HepG2 (cell line): Measurements from ENCODE around the gene ENDOU. TPM values are rescaled to one million over a fixed set of nuclear protein-coding genes. Genes with fewer than 3 reads are reported as not detected.
A peak's percentile ranks its signal among the peaks of the same experiment; 100 is the strongest.

Source experiments
- CC2D1A ChIP-seq: sonication (generic); formaldehyde crosslinking; IDR thresholded peaks from 2 replicates; pipeline ENCODE4 v1.8.1; 2023; ENCODE audit warnings: mild to moderate bottlenecking, missing genetic modification reagents
- HDAC6 ChIP-seq: fragments of 200-600 bp; sonication (generic); IDR thresholded peaks from 2 replicates; pipeline ENCODE4 v1.7.0; 2017; ENCODE audit warnings: mild to moderate bottlenecking, antibody characterized with exemption, low read length, low read depth
- KDM5B ChIP-seq: sonication (generic); formaldehyde crosslinking; IDR thresholded peaks from 2 replicates; pipeline ENCODE4 v1.4.0; 2020; ENCODE audit warnings: missing genetic modification reagents, mild to moderate bottlenecking, borderline replicate concordance
- NFIC ChIP-seq: IDR thresholded peaks from 2 replicates; pipeline ENCODE4 v1.6.1; 2012; ENCODE audit warnings: mild to moderate bottlenecking, low read length, inconsistent platforms
- NR2C2 ChIP-seq: sonication (generic); formaldehyde crosslinking; IDR thresholded peaks from 2 replicates; pipeline ENCODE4 v1.4.0; 2020; ENCODE audit warnings: missing genetic modification reagents, mild to moderate bottlenecking, moderate library complexity, borderline replicate concordance
- POLR2AphosphoS2 ChIP-seq: IDR thresholded peaks from 2 replicates; pipeline ENCODE4 v1.6.1; 2011; ENCODE audit warnings: low read depth, low read length, improper control_type of control experiment
- POLR2AphosphoS5 ChIP-seq: IDR thresholded peaks from 2 replicates; pipeline ENCODE4 v1.6.1; 2012; ENCODE audit warnings: low read depth, low read length
- PTBP1 ChIP-seq: fragments of 200-400 bp; formaldehyde crosslinking; IDR thresholded peaks from 2 replicates; pipeline ENCODE4 v1.6.1; 2018; ENCODE audit warnings: low read length, low read depth; ENCODE audit not compliant: poor library complexity, severe bottlenecking
- SIN3A ChIP-seq: IDR thresholded peaks from 2 replicates; pipeline ENCODE4 v1.6.1; 2011; ENCODE audit warnings: low read depth, mild to moderate bottlenecking, control low read depth, low read length, borderline replicate concordance
- ZFP41 ChIP-seq: sonication (generic); formaldehyde crosslinking; IDR thresholded peaks from 2 replicates; pipeline ENCODE4 v1.4.0; 2020; ENCODE audit warnings: mild to moderate bottlenecking, missing genetic modification reagents, borderline replicate concordance
- ZNF367 ChIP-seq: sonication (generic); formaldehyde crosslinking; IDR thresholded peaks from 2 replicates; pipeline ENCODE4 v1.4.0; 2020; ENCODE audit warnings: missing genetic modification reagents, borderline replicate concordance
- ZNF629 ChIP-seq: sonication (generic); formaldehyde crosslinking; conservative IDR thresholded peaks from 2 replicates; pipeline ENCODE4 v1.5.0; 2020; ENCODE audit warnings: missing genetic modification reagents
- ZNF746 ChIP-seq: sonication (generic); formaldehyde crosslinking; IDR thresholded peaks from 2 replicates; pipeline ENCODE4 v1.8.0; 2022; ENCODE audit warnings: mild to moderate bottlenecking, missing genetic modification reagents
- ZNF879 ChIP-seq: sonication (generic); formaldehyde crosslinking; IDR thresholded peaks from 2 replicates; pipeline ENCODE4 v1.8.1; 2023; ENCODE audit warnings: missing genetic modification reagents
- polyA plus RNA-seq, 8 experiments: library from polyadenylated mRNA; depleted of rRNA in 3 of 8; stranded (reverse) in 7 of 8; unstranded in 1 of 8; fragments of >200 nt; fragmentation: Illumina TruSeq in 4 of 8; extraction: Trizol in 4 of 8; gene quantifications; 2 replicates each; pipeline versions ENCODE4 v1.2.1 to v1.2.3, GENCODE V29; 2011 to 2016; ENCODE audit warnings: low read depth in 4 of 8, missing spikeins in 1 of 8, mixed read lengths in 1 of 8; ENCODE audit not compliant: insufficient read depth in 1 of 8
- total RNA-seq, 5 experiments: library from RNA; depleted of rRNA; stranded (reverse); fragments of >200 nt; fragmentation: Illumina TruSeq; extraction: Trizol; gene quantifications; 2 replicates each; pipeline ENCODE4 v1.2.3, GENCODE V29; 2016; ENCODE audit warnings: low read depth in 1 of 5
- TF ChIP-seq, protein P1 (sequence below): sonication (generic); formaldehyde crosslinking; IDR thresholded peaks from 2 replicates; pipeline ENCODE4 v1.5.1; 2020; ENCODE audit warnings: mild to moderate bottlenecking, missing genetic modification reagents, moderate library complexity
- TF ChIP-seq, protein P2 (sequence below): sonication (generic); formaldehyde crosslinking; IDR thresholded peaks from 2 replicates; pipeline ENCODE4 v1.4.0; 2020; ENCODE audit warnings: missing genetic modification reagents
- TF ChIP-seq, protein P3 (sequence below): sonication (generic); formaldehyde crosslinking; IDR thresholded peaks from 2 replicates; pipeline ENCODE4 v1.4.0; 2020; ENCODE audit warnings: missing genetic modification reagents
- TF ChIP-seq, protein P4 (sequence below): sonication (generic); formaldehyde crosslinking; IDR thresholded peaks from 2 replicates; pipeline ENCODE4 v1.8.1; 2023; ENCODE audit warnings: mild to moderate bottlenecking, moderate library complexity, missing genetic modification reagents
- TF ChIP-seq, protein P5 (sequence below): IDR thresholded peaks from 2 replicates; pipeline ENCODE4 v1.6.1; 2018; ENCODE audit warnings: missing genetic modification reagents, mild to moderate bottlenecking, missing compliant biosample characterization

The ENDOU gene
- total and polyA plus RNA-seq, 2 of the 13 experiments (the other 11 are each of a cell fraction or from before 2014, with no cell fraction given) = not detected

DNA sequence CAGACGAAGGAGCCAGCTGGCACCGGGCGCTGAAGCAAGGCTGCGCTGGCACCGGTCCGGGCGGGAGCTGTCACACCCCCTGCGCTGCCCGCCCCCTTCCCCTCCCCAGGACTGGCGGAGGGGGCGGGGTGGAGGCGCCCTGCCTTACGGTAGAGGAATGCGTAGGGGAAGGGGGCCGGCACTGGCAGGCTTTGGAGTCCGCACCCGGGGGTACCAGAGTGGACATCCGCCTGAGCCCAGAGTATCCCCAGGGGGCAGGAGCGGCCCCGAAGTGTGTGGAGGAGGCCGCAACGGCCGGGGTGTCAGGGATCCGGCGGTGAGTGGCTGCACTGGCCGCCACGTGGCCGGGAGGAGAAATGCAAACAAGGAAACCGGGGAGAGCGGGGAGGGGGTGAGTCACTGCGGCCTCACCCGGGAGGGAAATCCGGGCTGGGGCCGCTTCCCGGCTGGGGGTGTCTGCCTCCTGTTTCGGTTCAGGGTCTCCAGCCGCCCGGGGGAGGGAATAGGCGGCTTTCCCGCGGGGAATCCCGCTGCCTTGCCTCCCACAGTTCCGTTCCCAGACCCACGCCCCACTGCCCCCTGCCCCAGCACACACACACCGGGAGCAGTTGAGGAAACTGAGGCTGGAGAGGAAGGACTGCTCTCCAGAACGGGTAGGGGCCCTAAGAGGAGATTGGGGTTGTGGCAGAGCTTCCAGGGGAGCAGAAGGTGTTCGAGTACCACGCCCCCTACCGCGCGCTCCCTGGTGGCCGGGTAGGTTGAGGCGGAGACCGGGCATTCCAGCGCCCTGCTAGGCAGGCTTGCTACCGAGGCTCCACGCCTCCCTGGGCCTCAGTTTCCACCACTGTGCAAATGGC lies 33.8 kb upstream of the ENDOU start, which contains the start of gene RAPGEF3 (continued):
- TF ChIP-seq, protein P1, sequence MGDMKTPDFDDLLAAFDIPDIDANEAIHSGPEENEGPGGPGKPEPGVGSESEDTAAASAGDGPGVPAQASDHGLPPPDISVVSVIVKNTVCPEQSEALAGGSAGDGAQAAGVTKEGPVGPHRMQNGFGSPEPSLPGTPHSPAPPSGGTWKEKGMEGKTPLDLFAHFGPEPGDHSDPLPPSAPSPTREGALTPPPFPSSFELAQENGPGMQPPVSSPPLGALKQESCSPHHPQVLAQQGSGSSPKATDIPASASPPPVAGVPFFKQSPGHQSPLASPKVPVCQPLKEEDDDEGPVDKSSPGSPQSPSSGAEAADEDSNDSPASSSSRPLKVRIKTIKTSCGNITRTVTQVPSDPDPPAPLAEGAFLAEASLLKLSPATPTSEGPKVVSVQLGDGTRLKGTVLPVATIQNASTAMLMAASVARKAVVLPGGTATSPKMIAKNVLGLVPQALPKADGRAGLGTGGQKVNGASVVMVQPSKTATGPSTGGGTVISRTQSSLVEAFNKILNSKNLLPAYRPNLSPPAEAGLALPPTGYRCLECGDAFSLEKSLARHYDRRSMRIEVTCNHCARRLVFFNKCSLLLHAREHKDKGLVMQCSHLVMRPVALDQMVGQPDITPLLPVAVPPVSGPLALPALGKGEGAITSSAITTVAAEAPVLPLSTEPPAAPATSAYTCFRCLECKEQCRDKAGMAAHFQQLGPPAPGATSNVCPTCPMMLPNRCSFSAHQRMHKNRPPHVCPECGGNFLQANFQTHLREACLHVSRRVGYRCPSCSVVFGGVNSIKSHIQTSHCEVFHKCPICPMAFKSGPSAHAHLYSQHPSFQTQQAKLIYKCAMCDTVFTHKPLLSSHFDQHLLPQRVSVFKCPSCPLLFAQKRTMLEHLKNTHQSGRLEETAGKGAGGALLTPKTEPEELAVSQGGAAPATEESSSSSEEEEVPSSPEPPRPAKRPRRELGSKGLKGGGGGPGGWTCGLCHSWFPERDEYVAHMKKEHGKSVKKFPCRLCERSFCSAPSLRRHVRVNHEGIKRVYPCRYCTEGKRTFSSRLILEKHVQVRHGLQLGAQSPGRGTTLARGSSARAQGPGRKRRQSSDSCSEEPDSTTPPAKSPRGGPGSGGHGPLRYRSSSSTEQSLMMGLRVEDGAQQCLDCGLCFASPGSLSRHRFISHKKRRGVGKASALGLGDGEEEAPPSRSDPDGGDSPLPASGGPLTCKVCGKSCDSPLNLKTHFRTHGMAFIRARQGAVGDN (CRISPR knock-in tag) = peak; percentile 82
- no peak for TF ChIP-seq HDAC6
- no peak; the same call in 1 of the 2 replicates for TF ChIP-seq ZNF746 (CRISPR knock-in tag)
- no peak for TF ChIP-seq ZNF629
- TF ChIP-seq, protein P2, sequence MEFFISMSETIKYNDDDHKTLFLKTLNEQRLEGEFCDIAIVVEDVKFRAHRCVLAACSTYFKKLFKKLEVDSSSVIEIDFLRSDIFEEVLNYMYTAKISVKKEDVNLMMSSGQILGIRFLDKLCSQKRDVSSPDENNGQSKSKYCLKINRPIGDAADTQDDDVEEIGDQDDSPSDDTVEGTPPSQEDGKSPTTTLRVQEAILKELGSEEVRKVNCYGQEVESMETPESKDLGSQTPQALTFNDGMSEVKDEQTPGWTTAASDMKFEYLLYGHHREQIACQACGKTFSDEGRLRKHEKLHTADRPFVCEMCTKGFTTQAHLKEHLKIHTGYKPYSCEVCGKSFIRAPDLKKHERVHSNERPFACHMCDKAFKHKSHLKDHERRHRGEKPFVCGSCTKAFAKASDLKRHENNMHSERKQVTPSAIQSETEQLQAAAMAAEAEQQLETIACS (CRISPR knock-in tag) = no peak
- TF ChIP-seq SIN3A = no peak; the same call in 1 of the 2 replicates
- no peak for TF ChIP-seq PTBP1
- TF ChIP-seq ZNF367 (CRISPR knock-in tag) = no peak
- TF ChIP-seq, protein P3, sequence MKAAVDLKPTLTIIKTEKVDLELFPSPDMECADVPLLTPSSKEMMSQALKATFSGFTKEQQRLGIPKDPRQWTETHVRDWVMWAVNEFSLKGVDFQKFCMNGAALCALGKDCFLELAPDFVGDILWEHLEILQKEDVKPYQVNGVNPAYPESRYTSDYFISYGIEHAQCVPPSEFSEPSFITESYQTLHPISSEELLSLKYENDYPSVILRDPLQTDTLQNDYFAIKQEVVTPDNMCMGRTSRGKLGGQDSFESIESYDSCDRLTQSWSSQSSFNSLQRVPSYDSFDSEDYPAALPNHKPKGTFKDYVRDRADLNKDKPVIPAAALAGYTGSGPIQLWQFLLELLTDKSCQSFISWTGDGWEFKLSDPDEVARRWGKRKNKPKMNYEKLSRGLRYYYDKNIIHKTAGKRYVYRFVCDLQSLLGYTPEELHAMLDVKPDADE = no peak
- no peak for TF ChIP-seq KDM5B
- no peak for TF ChIP-seq NR2C2
- no peak for TF ChIP-seq NFIC
- no peak for TF ChIP-seq POLR2AphosphoS2
- TF ChIP-seq CC2D1A (CRISPR knock-in tag) = no peak
- TF ChIP-seq POLR2AphosphoS5 = no peak
- TF ChIP-seq ZFP41 (CRISPR knock-in tag) = no peak
- TF ChIP-seq, protein P4, sequence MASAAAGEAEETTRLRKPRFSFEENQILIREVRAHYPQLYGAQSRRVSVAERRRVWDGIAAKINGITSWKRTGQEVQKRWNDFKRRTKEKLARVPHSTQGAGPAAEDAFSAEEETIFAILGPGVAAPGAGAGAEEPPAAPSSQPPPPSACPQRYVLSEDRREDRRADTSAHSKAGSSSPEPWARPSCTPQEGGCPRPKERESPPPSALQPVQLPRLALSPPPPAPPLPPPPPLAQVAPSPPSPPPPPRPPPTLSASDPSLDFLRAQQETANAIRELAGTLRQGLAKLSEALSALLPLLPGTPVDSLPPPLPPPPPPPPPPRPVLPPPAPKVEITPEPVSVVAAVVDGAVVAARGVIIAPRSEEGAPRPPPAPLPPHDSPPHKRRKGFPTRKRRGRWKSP (CRISPR knock-in tag) = no peak
- TF ChIP-seq, protein P5, sequence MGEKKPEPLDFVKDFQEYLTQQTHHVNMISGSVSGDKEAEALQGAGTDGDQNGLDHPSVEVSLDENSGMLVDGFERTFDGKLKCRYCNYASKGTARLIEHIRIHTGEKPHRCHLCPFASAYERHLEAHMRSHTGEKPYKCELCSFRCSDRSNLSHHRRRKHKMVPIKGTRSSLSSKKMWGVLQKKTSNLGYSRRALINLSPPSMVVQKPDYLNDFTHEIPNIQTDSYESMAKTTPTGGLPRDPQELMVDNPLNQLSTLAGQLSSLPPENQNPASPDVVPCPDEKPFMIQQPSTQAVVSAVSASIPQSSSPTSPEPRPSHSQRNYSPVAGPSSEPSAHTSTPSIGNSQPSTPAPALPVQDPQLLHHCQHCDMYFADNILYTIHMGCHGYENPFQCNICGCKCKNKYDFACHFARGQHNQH = 0 out of 2 replicates have a peak, but pooled peaks have one; percentile 31
- TF ChIP-seq ZNF879 (CRISPR knock-in tag) = no peak
